GM18867 (cell line): Measurements from ENCODE around the gene HMOX1.
"Not testable (repeated sequence)": the region's sequence is repeated elsewhere in the genome, so short reads cannot be mapped to it uniquely, and the experiment has no call there.

Source experiments
- ATAC-seq: cut with Tn5 transposase; IDR thresholded peaks from one replicate; pipeline ENCODE4 v1.9.1; 2021; ENCODE audit warnings: mild to moderate bottlenecking, moderate library complexity; ENCODE audit not compliant: unreplicated experiment

HMOX1 gene

DNA sequence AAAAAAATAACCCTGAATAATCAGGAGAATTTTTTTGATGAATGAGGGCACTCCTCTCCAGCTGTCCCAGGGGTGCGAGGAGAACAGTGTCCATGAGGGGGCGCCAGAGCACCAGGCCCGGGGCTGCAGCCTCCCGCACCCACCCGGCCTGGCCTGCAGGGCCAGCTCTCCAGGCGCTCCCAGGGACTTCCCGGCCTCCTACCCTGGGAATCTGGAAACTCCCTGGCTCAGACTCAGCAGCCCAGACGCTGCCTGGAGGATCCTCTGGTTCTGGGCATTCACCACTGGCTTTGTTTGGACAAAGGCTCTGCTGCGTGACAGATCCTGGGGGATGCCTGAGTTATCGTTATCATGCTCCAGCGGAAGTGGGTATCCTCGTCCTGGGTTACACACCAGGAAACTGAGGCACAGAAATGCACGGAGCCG is 50.0 kb downstream of the HMOX1 start:
- ATAC-seq: no peak

- ATAC-seq: no peak
Observed at GRCh38 chr22:35431483-35432227, 50.8 kb downstream of the HMOX1 start.

DNA sequence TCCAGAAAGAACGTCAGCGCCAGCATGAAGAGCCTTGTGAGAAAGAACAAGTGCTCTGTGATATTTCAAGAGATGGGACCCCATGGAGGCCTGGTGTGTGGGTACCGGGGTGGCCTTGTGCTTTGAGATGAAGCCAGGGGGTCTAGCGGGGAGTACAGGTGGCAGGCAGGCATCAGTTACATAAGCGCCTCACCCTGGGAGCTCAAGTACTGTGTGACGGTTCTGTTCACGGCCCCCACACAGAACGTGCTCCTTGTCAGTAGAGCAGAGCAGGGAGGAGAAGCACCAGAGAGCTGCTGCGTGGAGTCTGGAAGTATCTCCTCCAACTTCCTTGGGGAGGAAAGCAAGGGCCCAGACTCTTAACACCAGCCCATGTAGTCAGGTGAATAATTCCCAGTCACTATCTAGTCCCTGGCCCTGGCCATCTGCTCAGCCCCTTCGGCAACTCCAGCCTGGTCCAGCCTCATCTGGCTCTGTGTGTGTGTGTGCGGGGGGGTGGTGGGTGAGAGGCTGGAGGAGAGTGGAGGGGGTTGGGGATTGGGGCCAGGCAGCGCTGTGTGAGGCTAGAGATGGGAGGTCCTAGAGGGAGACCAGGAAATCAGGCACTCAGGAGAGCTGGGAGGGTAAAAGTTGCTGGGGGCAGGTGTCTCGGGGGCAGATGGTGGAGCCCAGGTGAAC is 51.5 kb downstream of the HMOX1 start:
- ATAC-seq: no peak

DNA sequence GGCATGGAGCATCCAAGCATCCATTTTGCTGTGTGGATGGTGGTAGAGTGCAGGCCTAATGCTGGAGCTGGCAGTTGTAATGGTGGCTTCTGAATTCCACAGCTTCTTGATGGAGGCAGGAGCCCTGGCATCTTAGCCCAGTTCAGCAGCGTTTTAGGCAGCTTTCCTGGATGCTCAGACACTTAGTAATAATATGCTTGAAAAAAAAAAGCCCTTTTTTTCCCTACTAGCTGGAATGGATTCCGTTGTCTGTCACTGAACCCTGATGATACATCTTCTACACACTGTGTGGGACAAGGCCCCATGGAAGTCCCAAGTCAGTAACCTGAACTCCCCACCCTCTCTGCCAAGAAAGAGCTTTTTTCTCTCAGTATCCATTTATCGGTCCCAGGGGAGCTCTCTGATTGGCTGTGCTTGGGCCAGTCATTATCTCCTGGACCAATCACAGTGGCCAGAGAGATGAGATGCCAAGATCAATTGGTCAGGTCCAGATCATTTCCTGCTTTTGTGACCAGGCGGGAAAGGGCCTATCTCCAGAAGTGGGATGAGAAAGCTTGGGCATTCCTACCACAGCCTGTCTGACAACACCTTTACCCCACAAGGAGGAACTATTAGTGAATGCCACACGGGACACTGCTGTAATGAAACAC is 53.3 kb downstream of the HMOX1 start:
- no peak for ATAC-seq

- no peak for ATAC-seq
Observed at GRCh38 chr22:35435201-35435740, 54.4 kb downstream of the HMOX1 start.

DNA sequence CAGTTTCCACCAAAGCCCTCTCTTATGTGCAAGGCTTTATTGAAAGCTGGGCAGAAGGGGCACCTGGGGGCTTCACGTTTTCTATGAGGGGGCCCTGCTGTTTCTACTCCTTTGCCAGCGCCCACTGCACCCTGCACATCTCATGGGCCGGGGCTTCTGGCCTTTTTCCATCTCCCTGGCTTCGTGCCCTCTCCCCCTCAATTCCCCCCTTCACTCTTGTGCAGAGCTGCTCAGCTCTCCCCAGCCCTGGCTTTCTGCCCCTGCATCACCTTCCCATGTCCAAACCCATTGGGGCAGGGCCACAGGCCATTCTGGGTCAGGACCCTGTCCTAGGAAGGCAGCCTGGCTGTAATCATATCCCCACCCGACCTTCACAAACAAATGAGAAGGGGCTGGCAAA is 55.5 kb downstream of the HMOX1 start:
- no peak for ATAC-seq

- no peak for ATAC-seq
Observed at GRCh38 chr22:35437049-35437448, 56.2 kb downstream of the HMOX1 start.

GRCh38 chr22:35438673-35439364 is 57.9 kb downstream of the HMOX1 start:
- not testable (repeated sequence) for ATAC-seq

DNA sequence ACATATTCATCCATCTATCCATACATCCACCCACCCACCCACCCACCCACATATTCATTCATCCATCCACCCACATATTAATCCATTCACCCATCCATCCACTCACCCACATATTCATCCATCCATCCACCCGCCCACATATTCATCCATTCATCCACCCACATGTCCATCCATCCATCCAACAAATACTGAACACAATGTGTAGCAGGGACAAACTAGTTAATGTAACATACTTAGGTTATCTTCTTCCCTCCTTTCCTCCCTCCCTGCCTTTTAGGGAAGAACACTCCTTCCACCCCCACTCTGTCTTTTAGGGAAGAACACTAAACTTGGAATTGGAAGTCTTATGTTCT is 58.4 kb downstream of the HMOX1 start:
- no peak for ATAC-seq

DNA sequence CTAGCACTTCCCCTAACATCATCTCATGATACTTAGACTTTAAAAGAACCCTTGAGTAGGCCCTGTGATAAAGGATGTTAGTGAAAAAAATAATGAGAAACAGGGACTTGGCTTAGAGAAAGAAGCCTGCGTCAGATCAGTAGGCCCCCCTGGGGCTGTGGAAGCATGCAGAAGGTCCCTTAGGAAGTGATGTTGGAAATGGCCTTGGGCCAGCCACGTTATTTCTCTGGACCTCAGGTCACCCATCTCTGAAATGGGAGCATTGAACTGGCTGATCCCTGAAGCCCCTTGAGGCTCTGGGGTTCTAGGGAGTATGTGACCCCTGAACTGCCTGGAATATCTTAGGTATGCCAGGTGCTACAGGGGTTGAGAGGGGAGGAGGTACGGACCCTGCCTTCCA is 59.2 kb downstream of the HMOX1 start:
- ATAC-seq: no peak

GRCh38 chr22:35441489-35442100 is 60.7 kb downstream of the HMOX1 start:
- ATAC-seq: no peak

GRCh38 chr22:35442471-35442870 is 61.6 kb downstream of the HMOX1 start:
- ATAC-seq: no peak

DNA sequence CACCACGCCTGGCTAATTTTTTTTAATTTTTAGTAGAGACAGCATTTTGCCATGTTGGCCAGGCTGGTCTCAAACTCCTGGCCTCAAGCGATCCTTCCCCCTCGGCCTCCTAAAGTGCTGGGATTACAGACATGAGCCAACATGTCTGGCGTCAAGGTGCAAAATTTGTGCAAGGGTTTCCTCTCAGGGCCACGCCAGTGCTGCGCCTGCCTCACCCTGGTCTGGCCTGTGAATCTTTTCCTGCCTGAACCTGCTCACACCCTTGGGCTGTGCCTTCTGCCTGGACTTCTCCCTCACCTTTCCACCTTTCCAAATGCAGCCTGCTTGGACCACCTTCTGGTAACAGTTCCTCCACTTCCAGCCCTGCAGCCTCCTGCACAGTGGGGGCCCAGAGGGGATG is 62.4 kb downstream of the HMOX1 start:
- ATAC-seq: no peak
